GM10266 (cell line): ENCODE results near the gene ITPR2.

Experiments
- DNase-seq: peaks from one replicate; pipeline ENCODE4 v3.0.0; 2012; ENCODE audit errors: extremely low spot score
- TF ChIP-seq, protein P1 (sequence below): IDR thresholded peaks from 2 replicates; pipeline ENCODE4 v1.5.1; 2012; ENCODE audit warnings: mild to moderate bottlenecking, low read depth; ENCODE audit not compliant: control insufficient read depth, insufficient read depth; ENCODE audit errors: missing control alignments

ITPR2 gene

DNA sequence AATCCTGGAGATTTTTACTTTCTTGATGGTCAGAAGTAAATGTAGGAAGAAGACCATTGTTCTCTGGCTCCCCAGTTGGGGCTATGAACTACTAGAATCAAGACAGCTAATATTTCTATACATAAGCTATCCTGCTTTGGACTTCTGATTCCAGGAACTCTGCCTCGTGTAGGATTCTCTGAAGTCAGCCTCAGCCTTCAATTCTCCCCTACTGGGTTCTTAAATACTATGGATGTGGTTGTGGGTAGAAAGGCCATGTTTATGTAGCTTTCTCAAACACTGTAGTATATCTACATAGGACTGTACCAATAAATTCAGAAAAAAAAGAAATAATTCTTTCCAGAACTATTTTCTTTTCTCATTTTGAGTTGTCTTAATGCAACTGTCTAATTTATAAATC is 302.5 kb downstream of the ITPR2 start:
- DNase-seq: no peak

DNA sequence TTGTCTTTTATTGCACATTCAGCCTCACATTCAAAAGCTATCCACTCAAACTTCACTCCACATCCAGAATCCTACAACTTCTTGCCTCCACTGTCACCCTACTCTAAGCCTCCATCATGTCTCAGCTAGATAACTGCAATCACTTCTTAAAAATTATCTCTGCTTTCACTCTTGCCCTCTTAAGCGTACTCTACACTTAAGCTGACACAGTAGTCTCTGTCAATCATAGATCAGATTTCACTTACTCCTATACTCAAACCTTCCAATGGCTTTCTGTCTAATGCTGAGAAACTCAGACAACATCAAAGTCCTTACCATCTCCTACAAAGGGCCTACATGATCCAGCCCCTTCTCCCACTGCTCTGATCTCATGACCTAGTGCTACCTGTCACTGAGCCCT is 304.1 kb downstream of the ITPR2 start:
- TF ChIP-seq, protein P1, sequence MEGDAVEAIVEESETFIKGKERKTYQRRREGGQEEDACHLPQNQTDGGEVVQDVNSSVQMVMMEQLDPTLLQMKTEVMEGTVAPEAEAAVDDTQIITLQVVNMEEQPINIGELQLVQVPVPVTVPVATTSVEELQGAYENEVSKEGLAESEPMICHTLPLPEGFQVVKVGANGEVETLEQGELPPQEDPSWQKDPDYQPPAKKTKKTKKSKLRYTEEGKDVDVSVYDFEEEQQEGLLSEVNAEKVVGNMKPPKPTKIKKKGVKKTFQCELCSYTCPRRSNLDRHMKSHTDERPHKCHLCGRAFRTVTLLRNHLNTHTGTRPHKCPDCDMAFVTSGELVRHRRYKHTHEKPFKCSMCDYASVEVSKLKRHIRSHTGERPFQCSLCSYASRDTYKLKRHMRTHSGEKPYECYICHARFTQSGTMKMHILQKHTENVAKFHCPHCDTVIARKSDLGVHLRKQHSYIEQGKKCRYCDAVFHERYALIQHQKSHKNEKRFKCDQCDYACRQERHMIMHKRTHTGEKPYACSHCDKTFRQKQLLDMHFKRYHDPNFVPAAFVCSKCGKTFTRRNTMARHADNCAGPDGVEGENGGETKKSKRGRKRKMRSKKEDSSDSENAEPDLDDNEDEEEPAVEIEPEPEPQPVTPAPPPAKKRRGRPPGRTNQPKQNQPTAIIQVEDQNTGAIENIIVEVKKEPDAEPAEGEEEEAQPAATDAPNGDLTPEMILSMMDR: no peak
- no peak for DNase-seq

More for the DNA sequence above, 302.5 kb downstream of the ITPR2 start:
- TF ChIP-seq, protein P1: no peak

DNA sequence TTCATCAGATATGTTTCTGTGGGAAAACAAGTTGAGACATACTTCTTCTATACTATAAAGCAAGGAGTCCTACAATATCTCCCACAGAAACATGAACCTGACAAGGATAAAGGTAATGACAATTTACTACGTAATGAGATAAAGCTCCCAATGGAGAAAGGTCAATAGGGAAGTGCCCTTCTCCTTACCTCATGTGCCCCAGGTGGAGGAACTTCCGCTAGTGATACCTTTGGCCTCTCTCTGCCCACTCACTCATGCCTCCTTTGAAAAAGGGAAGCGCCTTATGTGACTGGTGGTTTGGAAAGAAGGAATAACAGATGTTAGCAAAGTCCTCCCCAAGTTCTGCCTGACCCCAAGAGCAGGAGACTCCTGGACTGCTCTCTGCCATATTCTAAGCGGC is 305.3 kb downstream of the ITPR2 start:
- no peak for DNase-seq
- TF ChIP-seq, protein P1: no peak

DNA sequence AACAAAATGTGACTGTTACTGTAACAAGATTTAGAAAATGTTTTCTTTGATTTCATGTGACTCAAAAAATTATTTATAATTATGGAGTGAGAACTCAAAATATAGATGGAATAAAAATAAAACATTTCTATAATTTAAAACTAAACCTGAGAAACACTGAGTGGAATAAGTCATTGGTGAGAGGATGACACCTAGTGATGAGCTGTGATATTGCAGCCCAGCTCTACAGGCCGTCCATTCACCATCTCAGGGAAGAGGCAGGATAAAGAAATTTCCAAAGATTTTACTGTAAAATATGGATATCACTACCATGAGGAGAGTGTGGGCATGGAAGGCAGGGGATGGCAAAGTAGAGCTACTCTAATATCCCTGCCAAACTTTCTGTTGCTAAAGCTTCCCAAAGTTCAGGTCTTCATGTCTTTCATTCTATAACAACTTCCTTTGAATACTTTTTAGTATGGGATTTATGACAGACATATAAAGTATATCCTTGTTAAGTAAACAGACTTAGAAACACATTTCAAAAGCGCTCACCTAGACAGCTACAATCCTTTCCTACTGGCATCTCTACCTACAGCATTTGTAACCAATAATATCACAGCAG is 308.0 kb downstream of the ITPR2 start:
- TF ChIP-seq, protein P1: peak; percentile 42
- DNase-seq: no peak

DNA sequence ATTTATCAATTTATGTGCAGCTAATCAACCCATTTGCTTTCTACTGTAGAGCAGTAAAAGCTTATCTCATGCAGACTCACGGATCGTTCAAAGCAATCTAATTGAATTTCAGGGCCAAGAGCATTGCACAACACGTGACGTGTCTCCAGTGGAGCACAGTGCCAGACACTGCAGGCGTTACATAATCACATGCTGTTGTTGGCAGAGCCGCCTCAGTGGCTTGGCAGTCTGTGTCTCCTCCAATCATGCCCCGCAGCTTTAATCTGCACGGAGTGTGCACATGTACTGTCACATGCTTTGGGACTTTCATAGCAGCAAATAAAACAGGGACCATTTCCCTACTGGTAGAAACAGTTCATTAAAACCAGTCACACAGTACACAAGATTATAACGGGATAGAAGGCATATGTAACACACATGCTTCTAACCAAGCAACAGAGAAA is 309.3 kb downstream of the ITPR2 start:
- no peak for DNase-seq
- TF ChIP-seq, protein P1: no peak

DNA sequence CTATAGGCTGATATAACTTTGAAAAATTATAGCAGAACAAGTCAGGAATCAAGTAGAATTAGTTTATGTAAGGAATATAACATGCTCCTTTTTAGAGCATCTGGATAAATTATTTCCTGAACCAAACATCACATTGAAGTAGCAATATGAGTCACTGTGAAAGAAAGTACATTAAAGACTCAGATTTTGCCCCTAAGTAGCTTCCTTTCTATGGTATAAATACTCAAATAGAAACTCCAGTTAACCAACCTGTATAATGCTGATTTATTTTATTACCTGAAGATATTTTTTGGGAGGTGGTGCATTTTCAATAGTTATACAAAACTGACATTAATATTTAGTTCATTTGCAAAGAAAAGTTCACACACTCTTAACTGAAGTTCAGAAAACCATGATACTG is 312.1 kb downstream of the ITPR2 start:
- DNase-seq: no peak
- TF ChIP-seq, protein P1: no peak

DNA sequence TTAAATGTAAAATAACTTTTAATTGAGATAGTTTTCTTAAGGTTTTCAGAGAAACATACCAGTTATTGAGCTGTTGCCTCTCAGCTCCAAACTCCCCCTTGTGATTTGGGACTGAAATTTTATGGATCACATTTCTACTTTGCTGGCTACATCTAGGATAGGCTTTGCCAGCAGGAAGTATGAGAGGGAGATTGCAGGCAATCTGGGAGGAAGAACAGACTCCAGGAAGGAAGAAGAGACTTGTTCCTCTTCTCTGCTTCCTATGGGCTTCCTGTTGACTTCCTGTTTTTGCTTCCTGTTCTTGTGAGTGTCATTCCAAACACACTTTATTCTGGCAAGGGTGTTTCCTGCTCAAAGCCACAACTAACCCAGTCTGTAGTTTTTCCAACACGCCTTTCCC is 312.9 kb downstream of the ITPR2 start:
- TF ChIP-seq, protein P1: no peak
- no peak for DNase-seq
